Chondrocyte (in vitro differentiated cells): Measurements from ENCODE around the gene ETV1. TPM values are rescaled to one million over a fixed set of nuclear protein-coding genes. Genes with fewer than 3 reads are reported as not detected.

Experiments used
- DNase-seq: peaks from one replicate; pipeline ENCODE4 v3.0.0; 2021; ENCODE audit warnings: mixed read lengths, low spot score
- H3K27ac Mint-ChIP-seq: one replicate; pipeline ENCODE4 v1.8.0; 2021; ENCODE audit warnings: mild to moderate bottlenecking, moderate library complexity, mixed read lengths; ENCODE audit not compliant: unreplicated experiment
- H3K27me3 Mint-ChIP-seq: 2 replicates; pipeline ENCODE4 v1.8.0; 2021; ENCODE audit warnings: low read depth, mixed read lengths
- H3K36me3 Mint-ChIP-seq: 2 replicates; pipeline ENCODE4 v1.8.0; 2021; ENCODE audit warnings: low read depth, mixed read lengths
- H3K4me1 Mint-ChIP-seq: 2 replicates; pipeline ENCODE4 v1.8.0; 2021; ENCODE audit warnings: low read depth, mild to moderate bottlenecking, mixed read lengths
- H3K4me3 Mint-ChIP-seq: one replicate; pipeline ENCODE4 v1.8.0; 2021; ENCODE audit warnings: mild to moderate bottlenecking, moderate library complexity, mixed read lengths; ENCODE audit not compliant: unreplicated experiment
- H3K9me3 Mint-ChIP-seq: 2 replicates; pipeline ENCODE4 v1.8.0; 2021; ENCODE audit warnings: low read depth, mixed read lengths
- total RNA-seq: library from RNA; stranded (reverse); gene quantifications from 3 replicates; pipeline ENCODE4 v1.2.1, GENCODE V29; 2021
- TF ChIP-seq, protein P1 (sequence below): fragments of 200-600 bp; sonication (generic); IDR thresholded peaks from 2 replicates; pipeline ENCODE4 v1.5.0; 2021; ENCODE audit warnings: antibody characterized with exemption, mild to moderate bottlenecking, moderate library complexity

The ETV1 gene
- total RNA-seq, 1 donor from 2014 or later: 2.7 TPM

DNA sequence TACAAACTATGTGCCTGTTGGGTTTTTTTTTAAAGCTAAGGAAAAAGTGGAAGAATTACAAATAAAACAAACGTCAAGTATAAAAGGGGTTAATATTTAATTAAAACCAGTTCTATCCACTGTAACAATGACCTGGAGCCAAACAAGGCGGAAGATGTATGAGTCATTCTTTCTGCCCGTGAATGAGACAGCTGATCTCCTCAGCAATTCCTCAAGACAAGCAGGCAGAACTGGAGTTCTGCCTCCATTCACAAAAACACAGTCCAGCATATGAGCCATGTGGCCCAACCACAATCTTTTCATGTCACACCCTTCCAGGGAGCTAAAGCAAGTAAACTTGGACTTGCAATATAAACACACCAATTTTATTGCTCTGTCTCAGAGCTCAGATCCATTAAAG lies 8.4 kb downstream of the ETV1 start:
- Mint-ChIP-seq H3K9me3 (no peaks in the 10 kb centered on the region), H3K4me1 (peaks cover 25% of the 10 kb centered on the region), H3K27me3 (no peaks in the 10 kb centered on the region), H3K27ac (peak overlapping the region; percentile 18), H3K36me3 (no peaks in the 10 kb centered on the region), H3K4me3 (no peak overlapping the region)
- TF ChIP-seq, protein P1, sequence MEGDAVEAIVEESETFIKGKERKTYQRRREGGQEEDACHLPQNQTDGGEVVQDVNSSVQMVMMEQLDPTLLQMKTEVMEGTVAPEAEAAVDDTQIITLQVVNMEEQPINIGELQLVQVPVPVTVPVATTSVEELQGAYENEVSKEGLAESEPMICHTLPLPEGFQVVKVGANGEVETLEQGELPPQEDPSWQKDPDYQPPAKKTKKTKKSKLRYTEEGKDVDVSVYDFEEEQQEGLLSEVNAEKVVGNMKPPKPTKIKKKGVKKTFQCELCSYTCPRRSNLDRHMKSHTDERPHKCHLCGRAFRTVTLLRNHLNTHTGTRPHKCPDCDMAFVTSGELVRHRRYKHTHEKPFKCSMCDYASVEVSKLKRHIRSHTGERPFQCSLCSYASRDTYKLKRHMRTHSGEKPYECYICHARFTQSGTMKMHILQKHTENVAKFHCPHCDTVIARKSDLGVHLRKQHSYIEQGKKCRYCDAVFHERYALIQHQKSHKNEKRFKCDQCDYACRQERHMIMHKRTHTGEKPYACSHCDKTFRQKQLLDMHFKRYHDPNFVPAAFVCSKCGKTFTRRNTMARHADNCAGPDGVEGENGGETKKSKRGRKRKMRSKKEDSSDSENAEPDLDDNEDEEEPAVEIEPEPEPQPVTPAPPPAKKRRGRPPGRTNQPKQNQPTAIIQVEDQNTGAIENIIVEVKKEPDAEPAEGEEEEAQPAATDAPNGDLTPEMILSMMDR: no peak
- DNase-seq: no peak

DNA sequence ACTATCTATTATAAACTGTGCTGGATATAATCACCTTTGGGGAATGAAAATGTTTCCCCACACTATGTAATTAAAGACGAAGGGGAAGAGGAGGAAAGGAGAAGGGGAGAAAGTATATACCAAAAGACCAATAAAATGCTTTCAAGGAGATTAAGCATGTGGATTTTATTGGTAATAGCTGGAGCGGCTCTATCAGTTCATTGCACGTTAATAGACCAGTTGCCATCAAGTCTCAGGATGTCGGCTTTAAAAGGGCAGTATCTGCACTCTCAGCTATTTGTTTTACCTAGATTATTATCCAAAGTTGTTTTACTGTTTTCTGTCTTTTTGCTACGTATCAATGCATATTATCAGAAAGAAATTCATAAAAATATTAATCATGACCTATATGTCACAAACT lies 9.0 kb downstream of the ETV1 start:
- no peaks in the 10 kb centered on the region for H3K36me3 Mint-ChIP-seq
- no peak for DNase-seq
- TF ChIP-seq, protein P1: no peak
- no peaks in the 10 kb centered on the region for H3K27me3 Mint-ChIP-seq
- H3K4me1 Mint-ChIP-seq: peaks cover 25% of the 10 kb centered on the region
- H3K27ac Mint-ChIP-seq: peak overlapping the region; percentile 81
- no peak overlapping the region for H3K4me3 Mint-ChIP-seq
- no peaks in the 10 kb centered on the region for H3K9me3 Mint-ChIP-seq

GRCh38 chr7:13979671-13980435 lies 9.6 kb downstream of the ETV1 start:
- TF ChIP-seq, protein P1: no peak
- Mint-ChIP-seq H3K4me3 (no peak overlapping the region), H3K9me3 (no peaks in the 10 kb centered on the region), H3K27me3 (no peaks in the 10 kb centered on the region), H3K36me3 (no peaks in the 10 kb centered on the region), H3K4me1 (peaks cover 25% of the 10 kb centered on the region), H3K27ac (peak overlapping the region; percentile 81)
- DNase-seq: no peak

- Mint-ChIP-seq H3K4me1 (peaks cover 25% of the 10 kb centered on the region), H3K36me3 (no peaks in the 10 kb centered on the region), H3K9me3 (no peaks in the 10 kb centered on the region), H3K4me3 (no peak overlapping the region), H3K27ac (no peak overlapping the region), H3K27me3 (no peaks in the 10 kb centered on the region)
- no peak for DNase-seq
- TF ChIP-seq, protein P1: no peak
These were observed 12.9 kb downstream of the ETV1 start for GRCh38 chr7:13976594-13976993.

DNA sequence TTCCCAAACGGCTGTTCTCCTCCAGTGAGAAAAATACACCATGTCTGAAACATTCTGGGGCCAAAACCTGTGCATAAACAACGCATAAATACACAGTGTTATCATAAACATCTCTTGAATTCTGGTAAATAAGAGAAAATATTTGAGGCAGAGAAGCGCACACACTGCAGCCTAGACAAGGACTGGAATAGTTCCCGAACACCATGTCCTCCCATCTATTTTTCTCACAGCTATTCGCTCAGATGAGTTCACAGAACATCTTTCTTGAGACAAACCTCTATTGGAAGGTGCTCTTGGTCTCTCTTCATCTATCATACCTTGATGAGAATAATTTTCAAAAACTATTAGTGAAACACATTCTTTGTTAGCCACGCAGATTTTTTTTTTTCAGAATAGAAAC lies 24.4 kb downstream of the ETV1 start:
- H3K9me3 Mint-ChIP-seq: no peaks in the 10 kb centered on the region
- no peaks in the 10 kb centered on the region for H3K4me1 Mint-ChIP-seq
- no peaks in the 10 kb centered on the region for H3K36me3 Mint-ChIP-seq
- no peak for DNase-seq
- H3K4me3 Mint-ChIP-seq: no peak overlapping the region
- H3K27me3 Mint-ChIP-seq: no peaks in the 10 kb centered on the region
- H3K27ac Mint-ChIP-seq: no peak overlapping the region
- TF ChIP-seq, protein P1: no peak
